SH-SY5Y (cell line): Measurements from ENCODE around the gene FAM241A.

Experiments
- GATA2 ChIP-seq: IDR thresholded peaks from 2 replicates; pipeline ENCODE4 v1.6.1; 2011; ENCODE audit warnings: mild to moderate bottlenecking, low read depth, low read length
- GATA3 ChIP-seq: IDR thresholded peaks from 2 replicates; pipeline ENCODE4 v1.6.1; 2011; ENCODE audit warnings: low read depth, mild to moderate bottlenecking, low read length, moderate library complexity

- no peak for TF ChIP-seq GATA3
- TF ChIP-seq GATA2: no peak
These were observed 18.1 kb upstream of the FAM241A start for GRCh38 chr4:112127048-112127637.
